K562 (cell line): ENCODE results near the gene ASXL2. TPM values are rescaled to one million over a fixed set of nuclear protein-coding genes. Genes with fewer than 3 reads are reported as not detected.
"Not testable (repeated sequence)": the region's sequence is repeated elsewhere in the genome, so short reads cannot be mapped to it uniquely, and the experiment has no call there.

Experiments used
- ATAC-seq: fragments of 200-7000 bp; cut with Tn5 transposase; 3 replicates; pipeline ENCODE4 v1.9.1; 2020; ENCODE audit warnings: moderate library complexity
- BruUV-seq: library from RNA; stranded (reverse); fragments of 400-500 nt; replicated peaks from 2 replicates; lab custom pipeline; 2021; lab: Mats Ljungman, UMichigan
- CTCF ChIA-PET: fragments of 300-600 bp; formaldehyde crosslinking; extraction: SDS; loops from one replicate; lab custom pipeline; 2021; ENCODE audit warnings: low intra/inter-chr PET ratio; lab: Yijun Ruan, JAX
- POLR2A ChIA-PET: fragments of 300-600, 350-650 bp; sonication (Branson Sonifier 250); formaldehyde crosslinking; extraction: SDS; loops from one replicate; lab custom pipeline; 2021; ENCODE audit warnings: antibody characterized with exemption, inconsistent platforms; lab: Yijun Ruan, JAX
- DNase-seq, 4 experiments: peaks; one replicate each; pipeline versions ENCODE4 v3.0.0 to v3.0.0-alpha.2; 2011 to 2018; ENCODE audit warnings: low spot score in 3 of 4, mixed read lengths in 3 of 4; ENCODE audit errors: extremely low read depth in 1 of 4
- FAIRE-seq: peaks from 2 replicates; lab custom pipeline; 2011; peaks lifted over from hg19 to GRCh38; lab: Jason Lieb, UNC
- H2AFZ ChIP-seq: 2 replicates; pipeline ENCODE4 v1.6.0; 2011; ENCODE audit warnings: low read depth, low read length, control low read depth, inconsistent platforms
- H3K27ac ChIP-seq: fragments of 200-600 bp; 3 replicates; pipeline ENCODE4 v1.8.0; 2011; ENCODE audit warnings: low read depth, mild to moderate bottlenecking, control low read depth, inconsistent platforms, low read length, moderate library complexity, mixed read lengths; ENCODE audit errors: extremely low read depth
- H3K27me3 ChIP-seq, 2 experiments: fragments of 300-600 bp in 1 of 2; 2 replicates in 1 of 2; 3 replicates in 1 of 2; pipeline versions ENCODE4 v1.6.0 to v1.8.0; 2011; ENCODE audit warnings: inconsistent platforms in 2 of 2, low read length in 2 of 2, mild to moderate bottlenecking in 1 of 2, mixed read lengths in 1 of 2, moderate library complexity in 1 of 2; ENCODE audit not compliant: control insufficient read depth in 2 of 2, insufficient read depth in 2 of 2
- H3K36me3 ChIP-seq: fragments of 300-600 bp; 3 replicates; pipeline ENCODE4 v1.8.0; 2011; ENCODE audit warnings: mild to moderate bottlenecking, low read length, inconsistent platforms; ENCODE audit not compliant: control insufficient read depth, insufficient read depth
- H3K4me1 ChIP-seq, 2 experiments: fragments of 200-600 bp in 1 of 2; replicated peaks in 1 of 2; 2 replicates in 1 of 2; 3 replicates in 1 of 2; pipeline versions ENCODE4 v1.5.1 to v1.8.0; 2011; ENCODE audit warnings: inconsistent platforms in 2 of 2, low read length in 2 of 2, mild to moderate bottlenecking in 1 of 2, mixed read lengths in 1 of 2, moderate library complexity in 1 of 2; ENCODE audit not compliant: control insufficient read depth in 2 of 2, insufficient read depth in 2 of 2
- H3K4me2 ChIP-seq: 2 replicates; pipeline ENCODE4 v1.6.1; 2011; ENCODE audit warnings: low read length, control low read depth, inconsistent platforms, mixed read lengths; ENCODE audit not compliant: insufficient read depth
- H3K4me3 ChIP-seq: fragments of 200-600 bp; sonication (generic), shearing (Covaris generic); 2 replicates; pipeline ENCODE4 v1.5.1; 2016; ENCODE audit warnings: control low read depth, inconsistent platforms
- H3K79me2 ChIP-seq: fragments of 200-600 bp; 3 replicates; pipeline ENCODE4 v1.8.0; 2011; ENCODE audit warnings: low read length, inconsistent platforms; ENCODE audit not compliant: control insufficient read depth, insufficient read depth
- H3K9ac ChIP-seq, 2 experiments: 2 replicates each; pipeline versions ENCODE4 v1.6.0 to v1.6.1; 2011; ENCODE audit warnings: low read depth in 2 of 2, low read length in 2 of 2, control low read depth in 1 of 2, inconsistent platforms in 1 of 2, mild to moderate bottlenecking in 1 of 2, mixed read lengths in 1 of 2; ENCODE audit not compliant: insufficient read depth in 1 of 2
- H3K9me1 ChIP-seq: one replicate; pipeline ENCODE4 v1.6.0; 2011; ENCODE audit warnings: inconsistent platforms, mild to moderate bottlenecking, low read length, moderate library complexity; ENCODE audit not compliant: control insufficient read depth, insufficient read depth
- H3K9me3 ChIP-seq: replicated peaks from 2 replicates; pipeline ENCODE4 v1.5.1; 2011; ENCODE audit warnings: low read depth, low read length, inconsistent platforms; ENCODE audit not compliant: control insufficient read depth, insufficient read depth
- H4K20me1 ChIP-seq: replicated peaks from 2 replicates; pipeline ENCODE4 v1.6.1; 2011; ENCODE audit warnings: low read length, inconsistent platforms, mixed read lengths; ENCODE audit not compliant: control insufficient read depth, insufficient read depth
- ZFP36 ChIP-seq: fragments of 150-350 bp; IDR thresholded peaks from 2 replicates; pipeline ENCODE4 v1.6.1; 2018; ENCODE audit warnings: low read length, low read depth; ENCODE audit not compliant: partially characterized antibody
- ZNF583 ChIP-seq: fragments of 250-450 bp; sonication (Bioruptor Pico); IDR thresholded peaks from 2 replicates; pipeline ENCODE4 v1.4.0; 2020
- WGBS: fragments of 100-300 bp; shearing (Covaris generic); methylation state at CpG from one replicate; pipeline ENCODE4 v1.1.6; 2016; ENCODE audit warnings: low coverage, mixed read lengths; ENCODE audit not compliant: insufficient coverage; ENCODE audit errors: missing lambda C conversion rate; 5-methylcytosine and 5-hydroxymethylcytosine counted together
- in situ Hi-C: fragments of 300-500 bp; cut with MboI; formaldehyde crosslinking; loops from 4 replicates; pipeline ENCODE4 v1.15.0; 2018; ENCODE audit warnings: inconsistent platforms, mixed read lengths
- intact Hi-C: fragments of 100-400 bp; cut with micrococcal nuclease; formaldehyde crosslinking; loops from 2 replicates; pipeline ENCODE4 v1.14.2; 2022
- polyA plus RNA-seq, 8 experiments: library from polyadenylated mRNA; depleted of rRNA in 4 of 8; stranded (reverse) in 5 of 8; unstranded in 3 of 8; fragments of >200 nt; fragmentation: Nextera tagmentation in 2 of 8; fragmentation: Illumina TruSeq in 1 of 8; extraction: Ambion mirVana in 2 of 8; extraction: Trizol in 1 of 8; gene quantifications; 2 replicates each; pipeline versions ENCODE4 v1.2.1 to v1.2.3, GENCODE V29; 2011 to 2014; ENCODE audit warnings: inconsistent platforms in 1 of 8, missing spikeins in 1 of 8
- total RNA-seq, 7 experiments: library from RNA; depleted of rRNA in 6 of 7; stranded (reverse); fragments of >200 nt in 6 of 7; fragmentation: Illumina TruSeq in 2 of 7; extraction: Trizol in 2 of 7; gene quantifications; 2 replicates each; pipeline versions ENCODE4 v1.2.1 to v1.2.3, GENCODE V29; 2011 to 2021; ENCODE audit warnings: low replicate concordance in 1 of 7

The ASXL2 gene
- total and polyA plus RNA-seq, 9 of the 15 experiments (the other 6 are each of a cell fraction or from before 2014, with no cell fraction given): 2.2 to 25.9 (median 9.0) TPM

GRCh38 chr2:25705575-25705974, 172.7 kb downstream of the ASXL2 start:
- ATAC-seq, H4K20me1 ChIP-seq, BruUV-seq, H3K36me3 ChIP-seq, H3K4me1 ChIP-seq, H3K4me2 ChIP-seq, DNase-seq, FAIRE-seq, in situ Hi-C loops, H3K9ac ChIP-seq, CTCF ChIA-PET, H3K27ac ChIP-seq, H2AFZ ChIP-seq, H3K4me3 ChIP-seq, intact Hi-C loops, POLR2A ChIA-PET, H3K79me2 ChIP-seq, H3K9me1 ChIP-seq, H3K9me3 ChIP-seq: not testable (repeated sequence)
- 11% methylated on average over 7 of the region's 33 CpGs for WGBS
- H3K27me3 ChIP-seq: peaks cover 16 to 31% of the 10 kb centered on the region in 2 experiments

GRCh38 chr2:25701801-25702200, 176.5 kb downstream of the ASXL2 start:
- H3K9me3 ChIP-seq: no peaks in the 10 kb centered on the region
- H3K4me1 ChIP-seq: no peaks in the 10 kb centered on the region
- H3K27ac ChIP-seq: no peak overlapping the region
- no peaks in the 10 kb centered on the region for H3K79me2 ChIP-seq
- no peak for FAIRE-seq
- H4K20me1 ChIP-seq: peaks cover 6% of the 10 kb centered on the region; the same call in 1 of the 2 replicates
- intact Hi-C loops: no loop called here
- in situ Hi-C loops: no loop called here
- H3K4me3 ChIP-seq: no peak overlapping the region
- CTCF ChIA-PET: no interaction called here
- no peaks in the 10 kb centered on the region for H3K9me1 ChIP-seq
- POLR2A ChIA-PET: interaction anchor here (0.6 to 0.8 kb wide), 2 partner anchors 17 to 111 kb away, joined by 3 to 4 read pairs; no protein-coding TSS in a partner anchor
- H3K4me2 ChIP-seq: no peak overlapping the region
- BruUV-seq: no TSS peak
- H3K9ac ChIP-seq: no peak overlapping the region
- ATAC-seq: no peak
- H2AFZ ChIP-seq: no peak overlapping the region
- no peaks in the 10 kb centered on the region for H3K36me3 ChIP-seq
- DNase-seq: no peak
- TF ChIP-seq ZNF583 (CRISPR knock-in tag) (no peak), ZFP36 (peak; percentile 29)
- H3K27me3 ChIP-seq: peaks cover 26 to 30% of the 10 kb centered on the region in 2 experiments; a peak in 4 of 5 replicates
- 1% methylated on average over 8 of the region's 9 CpGs for WGBS
